Calu3 (cell line): ENCODE results near the gene ARHGEF38. TPM values are rescaled to one million over a fixed set of nuclear protein-coding genes. Genes with fewer than 3 reads are reported as not detected.

Experiments used
- BruUV-seq: library from RNA; stranded (reverse); fragments of 400-500 nt; replicated peaks from 2 replicates; lab custom pipeline; 2021; lab: Mats Ljungman, UMichigan
- CTCF ChIA-PET: fragments of 300-600 bp; sonication (Branson Sonifier 250); formaldehyde crosslinking; loops from one replicate; lab custom pipeline; 2022; ENCODE audit warnings: antibody characterized with exemption; lab: Charles Lee
- DNase-seq: peaks from one replicate; pipeline ENCODE4 v3.0.0; 2022
- H3K27ac Mint-ChIP-seq: one replicate; pipeline ENCODE4 v1.8.0; 2022; ENCODE audit warnings: mixed read lengths; ENCODE audit not compliant: unreplicated experiment
- H3K27me3 Mint-ChIP-seq: one replicate; pipeline ENCODE4 v1.8.0; 2022; ENCODE audit warnings: mixed read lengths; ENCODE audit not compliant: unreplicated experiment
- H3K36me3 Mint-ChIP-seq: one replicate; pipeline ENCODE4 v1.8.0; 2022; ENCODE audit warnings: mild to moderate bottlenecking, moderate library complexity, mixed read lengths; ENCODE audit not compliant: insufficient read depth, unreplicated experiment
- H3K4me1 Mint-ChIP-seq: one replicate; pipeline ENCODE4 v1.8.0; 2022; ENCODE audit warnings: mild to moderate bottlenecking, low read depth, mixed read lengths; ENCODE audit not compliant: unreplicated experiment
- H3K4me3 Mint-ChIP-seq: one replicate; pipeline ENCODE4 v1.8.0; 2022; ENCODE audit warnings: mild to moderate bottlenecking, low read depth, moderate library complexity, mixed read lengths; ENCODE audit not compliant: unreplicated experiment
- H3K9me3 Mint-ChIP-seq: one replicate; pipeline ENCODE4 v1.8.0; 2022; ENCODE audit warnings: low read depth, mixed read lengths; ENCODE audit not compliant: unreplicated experiment
- intact Hi-C: fragments of 100-400 bp; cut with micrococcal nuclease; formaldehyde crosslinking; loops from one replicate; pipeline ENCODE4 v1.10.0; 2022; ENCODE audit not compliant: unreplicated experiment
- total RNA-seq: library from RNA; stranded (reverse); gene quantifications from 2 replicates; pipeline ENCODE4 v1.2.3, GENCODE V29; 2022
- TF ChIP-seq, protein P1 (sequence below): fragments of 200-600 bp; IDR thresholded peaks from one replicate; pipeline ENCODE4 v1.8.0; 2022; ENCODE audit warnings: antibody characterized with exemption; ENCODE audit not compliant: unreplicated experiment

ARHGEF38 gene
- total RNA-seq, 1 experiment from 2014 or later = 16.6 TPM

GRCh38 chr4:105657117-105657765, 104.8 kb downstream of the ARHGEF38 start:
- intact Hi-C loops = no loop called here
- H3K27ac Mint-ChIP-seq = no peak overlapping the region
- H3K36me3 Mint-ChIP-seq = no peaks in the 10 kb centered on the region
- BruUV-seq = no TSS peak
- CTCF ChIA-PET = interaction anchor here (0.7 kb wide), 1 partner anchor 8 kb away, joined by 3 read pairs; no protein-coding TSS in a partner anchor
- no peaks in the 10 kb centered on the region for H3K9me3 Mint-ChIP-seq
- H3K4me1 Mint-ChIP-seq = peaks cover 9% of the 10 kb centered on the region
- H3K4me3 Mint-ChIP-seq = no peak overlapping the region
- H3K27me3 Mint-ChIP-seq = no peaks in the 10 kb centered on the region
- TF ChIP-seq, protein P1, sequence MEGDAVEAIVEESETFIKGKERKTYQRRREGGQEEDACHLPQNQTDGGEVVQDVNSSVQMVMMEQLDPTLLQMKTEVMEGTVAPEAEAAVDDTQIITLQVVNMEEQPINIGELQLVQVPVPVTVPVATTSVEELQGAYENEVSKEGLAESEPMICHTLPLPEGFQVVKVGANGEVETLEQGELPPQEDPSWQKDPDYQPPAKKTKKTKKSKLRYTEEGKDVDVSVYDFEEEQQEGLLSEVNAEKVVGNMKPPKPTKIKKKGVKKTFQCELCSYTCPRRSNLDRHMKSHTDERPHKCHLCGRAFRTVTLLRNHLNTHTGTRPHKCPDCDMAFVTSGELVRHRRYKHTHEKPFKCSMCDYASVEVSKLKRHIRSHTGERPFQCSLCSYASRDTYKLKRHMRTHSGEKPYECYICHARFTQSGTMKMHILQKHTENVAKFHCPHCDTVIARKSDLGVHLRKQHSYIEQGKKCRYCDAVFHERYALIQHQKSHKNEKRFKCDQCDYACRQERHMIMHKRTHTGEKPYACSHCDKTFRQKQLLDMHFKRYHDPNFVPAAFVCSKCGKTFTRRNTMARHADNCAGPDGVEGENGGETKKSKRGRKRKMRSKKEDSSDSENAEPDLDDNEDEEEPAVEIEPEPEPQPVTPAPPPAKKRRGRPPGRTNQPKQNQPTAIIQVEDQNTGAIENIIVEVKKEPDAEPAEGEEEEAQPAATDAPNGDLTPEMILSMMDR = no peak
- no peak for DNase-seq

- TF ChIP-seq, protein P1 = no peak
- no peaks in the 10 kb centered on the region for H3K27me3 Mint-ChIP-seq
- CTCF ChIA-PET = no interaction called here
- no peak overlapping the region for H3K27ac Mint-ChIP-seq
- BruUV-seq = no TSS peak
- no peaks in the 10 kb centered on the region for H3K36me3 Mint-ChIP-seq
- H3K4me1 Mint-ChIP-seq = peaks cover 9% of the 10 kb centered on the region
- no peak overlapping the region for H3K4me3 Mint-ChIP-seq
- intact Hi-C loops = no loop called here
- H3K9me3 Mint-ChIP-seq = no peaks in the 10 kb centered on the region
- DNase-seq = no peak
These were observed 106.8 kb downstream of the ARHGEF38 start for GRCh38 chr4:105659190-105659589.

DNA sequence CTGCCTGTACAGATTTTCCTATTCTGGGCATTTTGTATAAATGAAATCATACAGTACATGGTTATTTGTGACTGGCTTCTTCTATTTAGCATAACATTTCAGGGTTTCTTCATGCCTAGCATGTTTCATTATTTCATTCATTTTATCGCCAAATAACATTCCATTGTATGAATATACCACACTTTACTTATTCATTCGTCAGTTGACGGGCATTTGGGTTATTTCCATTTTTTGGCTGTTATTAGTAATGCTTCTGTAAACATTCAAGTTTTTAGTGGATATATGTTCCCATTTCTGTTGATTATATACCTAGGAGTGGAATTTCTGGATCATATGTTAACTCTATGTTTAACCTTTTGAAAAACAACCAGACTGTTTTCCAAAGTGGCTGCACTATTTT, 108.6 kb downstream of the ARHGEF38 start:
- intact Hi-C loops = loop anchor here (5.0 to 10.0 kb wide), 2 partner anchors 106 to 334 kb away; partner anchors contain the start of gene ARHGEF38
- Mint-ChIP-seq H3K36me3 (peaks cover 9% of the 10 kb centered on the region), H3K27ac (no peak overlapping the region), H3K4me1 (peaks cover 9% of the 10 kb centered on the region), H3K9me3 (no peaks in the 10 kb centered on the region), H3K27me3 (no peaks in the 10 kb centered on the region), H3K4me3 (no peak overlapping the region)
- BruUV-seq = no TSS peak
- TF ChIP-seq, protein P1 = no peak
- CTCF ChIA-PET = no interaction called here
- DNase-seq = no peak

- H3K9me3 Mint-ChIP-seq = no peaks in the 10 kb centered on the region
These were observed 110.7 kb downstream of the ARHGEF38 start for GRCh38 chr4:105662935-105663675.

More at GRCh38 chr4:105662935-105663675, 110.7 kb downstream of the ARHGEF38 start:
- H3K4me1 Mint-ChIP-seq = no peaks in the 10 kb centered on the region
- H3K4me3 Mint-ChIP-seq = no peak overlapping the region
- no peak for DNase-seq
- CTCF ChIA-PET = no interaction called here
- TF ChIP-seq, protein P1 = no peak
- peaks cover 17% of the 10 kb centered on the region for H3K36me3 Mint-ChIP-seq
- no TSS peak for BruUV-seq
- no peak overlapping the region for H3K27ac Mint-ChIP-seq
- intact Hi-C loops = loop anchor here (5.0 to 10.0 kb wide), 2 partner anchors 108 to 336 kb away; partner anchors contain the start of gene ARHGEF38
- H3K27me3 Mint-ChIP-seq = no peaks in the 10 kb centered on the region
